WI38 (cell line): ENCODE data around the gene EPB41.

ENCODE experiments used
- H3K4me3 ChIP-seq: 2 replicates; pipeline ENCODE4 v1.5.1; 2011; ENCODE audit warnings: low read depth, mild to moderate bottlenecking, control low read depth, low read length
- CTCF ChIP-seq: IDR thresholded peaks from 2 replicates; pipeline ENCODE4 v1.5.1; 2012; ENCODE audit warnings: low read depth, mild to moderate bottlenecking, control low read depth, low read length

EPB41 gene

GRCh38 chr1:28983091-28983490 lies 68.7 kb downstream of the EPB41 start:
- TF ChIP-seq CTCF = no peak
- H3K4me3 ChIP-seq = no peak overlapping the region

- no peak for TF ChIP-seq CTCF
- no peak overlapping the region for H3K4me3 ChIP-seq
Observed at GRCh38 chr1:28983509-28984310, 69.3 kb downstream of the EPB41 start.

GRCh38 chr1:28984311-28984684 lies 69.9 kb downstream of the EPB41 start:
- TF ChIP-seq CTCF = no peak
- no peak overlapping the region for H3K4me3 ChIP-seq

GRCh38 chr1:28985427-28985826 lies 71.1 kb downstream of the EPB41 start:
- TF ChIP-seq CTCF = no peak
- no peak overlapping the region for H3K4me3 ChIP-seq

- no peak overlapping the region for H3K4me3 ChIP-seq
- no peak for TF ChIP-seq CTCF
Observed at GRCh38 chr1:28986306-28986910, 72.0 kb downstream of the EPB41 start.

GRCh38 chr1:29002792-29003191 lies 88.4 kb downstream of the EPB41 start:
- H3K4me3 ChIP-seq = no peak overlapping the region
- no peak for TF ChIP-seq CTCF

GRCh38 chr1:29004288-29004687 lies 89.9 kb downstream of the EPB41 start:
- TF ChIP-seq CTCF = no peak
- H3K4me3 ChIP-seq = no peak overlapping the region
